GM12878 (cell line): ENCODE measurements around the gene LMF1. TPM values are rescaled to one million over a fixed set of nuclear protein-coding genes. Genes with fewer than 3 reads are reported as not detected.

Experiments
- ATAC-seq: fragments of 200-7000 bp; cut with Tn5 transposase; 3 replicates; pipeline ENCODE4 v1.9.1; 2020; ENCODE audit warnings: mild to moderate bottlenecking, moderate library complexity
- BruUV-seq: library from RNA; stranded (reverse); fragments of 400-500 nt; replicated peaks from 2 replicates; lab custom pipeline; 2021; lab: Mats Ljungman, UMichigan
- CTCF ChIA-PET: fragments of 300-600 bp; sonication (Branson Sonifier 250); formaldehyde crosslinking; extraction: SDS; loops from one replicate; lab custom pipeline; 2021; ENCODE audit warnings: inconsistent platforms; lab: Yijun Ruan, JAX
- POLR2A ChIA-PET: fragments of 350-600 bp; formaldehyde crosslinking; extraction: SDS; loops from one replicate; lab custom pipeline; 2021; ENCODE audit warnings: inconsistent platforms; lab: Charles Lee
- RAD21 ChIA-PET: fragments of 300-600 bp; sonication (Branson Sonifier 250); formaldehyde crosslinking; loops from one replicate; lab custom pipeline; 2023; ENCODE audit warnings: antibody characterized with exemption; ENCODE audit not compliant: unreplicated experiment; lab: Charles Lee
- SMC1A ChIA-PET: fragments of 300-600 bp; sonication (Branson Sonifier 250); formaldehyde crosslinking; loops from one replicate; lab custom pipeline; 2023; ENCODE audit not compliant: unreplicated experiment, uncharacterized antibody; lab: Charles Lee
- DNase-seq: peaks from one replicate; pipeline ENCODE4 v3.0.0-alpha.2; 2011; ENCODE audit warnings: low read depth, low spot score
- FAIRE-seq: peaks from 3 replicates; lab custom pipeline; 2011; peaks lifted over from hg19 to GRCh38; lab: Jason Lieb, UNC
- H2AFZ ChIP-seq: 2 replicates; pipeline ENCODE4 v1.6.0; 2011; ENCODE audit warnings: low read depth, low read length, control low read depth; ENCODE audit not compliant: control insufficient read depth
- H3K27ac ChIP-seq: 2 replicates; pipeline ENCODE4 v1.5.1; 2011; ENCODE audit warnings: control low read depth; ENCODE audit not compliant: control insufficient read depth, insufficient read depth
- H3K27me3 ChIP-seq, 2 experiments: replicated peaks in 1 of 2; 2 replicates each; pipeline versions ENCODE4 v1.6.0 to v1.6.1; 2011; ENCODE audit warnings: low read length in 1 of 2; ENCODE audit not compliant: control insufficient read depth in 2 of 2, insufficient read depth in 2 of 2
- H3K36me3 ChIP-seq, 2 experiments: 2 replicates each; pipeline ENCODE4 v1.5.1; 2011; ENCODE audit warnings: low read length in 1 of 2; ENCODE audit not compliant: control insufficient read depth in 2 of 2, insufficient read depth in 2 of 2
- H3K4me1 ChIP-seq: 2 replicates; pipeline ENCODE4 v1.6.1; 2011; ENCODE audit warnings: mild to moderate bottlenecking, low read length, moderate library complexity, mixed read lengths; ENCODE audit not compliant: control insufficient read depth, insufficient read depth
- H3K4me2 ChIP-seq: 2 replicates; pipeline ENCODE4 v1.6.0; 2011; ENCODE audit warnings: control low read depth; ENCODE audit not compliant: control insufficient read depth, insufficient read depth
- H3K4me3 ChIP-seq: fragments of 200-600 bp; sonication (generic); 2 replicates; pipeline ENCODE4 v1.5.1; 2016
- H3K79me2 ChIP-seq: 2 replicates; pipeline ENCODE4 v1.6.0; 2011; ENCODE audit warnings: low read length; ENCODE audit not compliant: control insufficient read depth, insufficient read depth
- H3K9ac ChIP-seq: 2 replicates; pipeline ENCODE4 v1.8.0; 2011; ENCODE audit warnings: low read length, control low read depth, mixed read lengths; ENCODE audit not compliant: control insufficient read depth, insufficient read depth
- H3K9me3 ChIP-seq: replicated peaks from 3 replicates; pipeline ENCODE4 v1.5.1; 2011; ENCODE audit warnings: mild to moderate bottlenecking, low read length; ENCODE audit not compliant: control insufficient read depth, insufficient read depth
- H4K20me1 ChIP-seq: 2 replicates; pipeline ENCODE4 v1.6.0; 2011; ENCODE audit not compliant: control insufficient read depth, insufficient read depth
- CTCF ChIP-seq, 3 experiments: IDR thresholded peaks in 2 of 3; conservative IDR thresholded peaks in 1 of 3; 2 replicates each; pipeline ENCODE4 v1.5.1; 2011; ENCODE audit warnings: low read depth in 3 of 3, low read length in 3 of 3, mild to moderate bottlenecking in 3 of 3, control low read depth in 2 of 3, moderate library complexity in 2 of 3, inconsistent platforms in 1 of 3, mixed read lengths in 1 of 3; ENCODE audit not compliant: control insufficient read depth in 2 of 3, insufficient read depth in 1 of 3; ENCODE audit errors: extremely low read depth in 1 of 3
- IRF4 ChIP-seq: IDR thresholded peaks from 2 replicates; pipeline ENCODE4 v1.6.1; 2011; ENCODE audit warnings: low read depth, low read length
- IRF5 ChIP-seq: fragments of 450-650 bp; IDR thresholded peaks from 2 replicates; pipeline ENCODE4 v1.6.1; 2017; ENCODE audit warnings: borderline replicate concordance
- REST ChIP-seq: IDR thresholded peaks from 2 replicates; pipeline ENCODE4 v1.6.1; 2012; ENCODE audit warnings: mild to moderate bottlenecking, low read depth, low read length
- RFX5 ChIP-seq: IDR thresholded peaks from 2 replicates; pipeline ENCODE4 v1.6.1; 2011; ENCODE audit warnings: low read depth, low read length, improper control_type of control experiment
- SKIL ChIP-seq: fragments of 450-650 bp; IDR thresholded peaks from 2 replicates; pipeline ENCODE4 v1.6.1; 2017; ENCODE audit warnings: mild to moderate bottlenecking, low read depth, inconsistent platforms; ENCODE audit not compliant: poor library complexity, severe bottlenecking
- TAF1 ChIP-seq: IDR thresholded peaks from 2 replicates; pipeline ENCODE4 v1.6.1; 2011; ENCODE audit warnings: mild to moderate bottlenecking, low read depth, low read length, borderline replicate concordance
- ZNF217 ChIP-seq: fragments of 450-650 bp; IDR thresholded peaks from 2 replicates; pipeline ENCODE4 v1.6.1; 2017; ENCODE audit warnings: antibody characterized with exemption, mild to moderate bottlenecking
- WGBS: methylation state at CpG from one replicate; pipeline ENCODE4 v1.1.6; 2016; ENCODE audit warnings: low lambda C conversion rate; ENCODE audit not compliant: insufficient replicate concordance, insufficient coverage; ENCODE audit errors: missing lambda C conversion rate; 5-methylcytosine and 5-hydroxymethylcytosine counted together
- in situ Hi-C: fragments of 300-500 bp; cut with MboI; formaldehyde crosslinking; loops from 9 replicates; pipeline ENCODE4 v1.14.3; 2018; ENCODE audit warnings: mixed read lengths
- intact Hi-C: fragments of 100-400 bp; cut with micrococcal nuclease; formaldehyde crosslinking; loops from one replicate; pipeline ENCODE4 v1.14.2; 2022; ENCODE audit not compliant: unreplicated experiment
- polyA plus RNA-seq, 11 experiments: library from polyadenylated mRNA; depleted of rRNA in 4 of 11; unstranded in 6 of 11; stranded (reverse) in 5 of 11; fragments of >200 nt; fragmentation: Nextera tagmentation in 4 of 11; fragmentation: Illumina TruSeq in 1 of 11; extraction: Ambion mirVana in 4 of 11; extraction: Trizol in 1 of 11; gene quantifications; 1 replicate in 1 of 11; 2 replicates in 10 of 11; pipeline versions ENCODE4 v1.2.1 to v1.2.3, GENCODE V29; 2011 to 2016; ENCODE audit warnings: inconsistent platforms in 2 of 11, missing spikeins in 2 of 11, low read depth in 1 of 11
- total RNA-seq, 4 experiments: library from RNA; depleted of rRNA in 3 of 4; stranded (reverse); fragments of >200 nt in 3 of 4; fragmentation: Illumina TruSeq in 1 of 4; extraction: Trizol in 1 of 4; gene quantifications; 2 replicates each; pipeline versions ENCODE4 v1.2.1 to v1.2.3, GENCODE V29; 2013 to 2021

Gene LMF1
- total and polyA plus RNA-seq, 10 of the 15 experiments (the other 5 are each of a cell fraction or from before 2014, with no cell fraction given) = 0.18 to 3.2 (median 1.4) TPM; not detected in 1

- no peak for TF ChIP-seq REST
- TF ChIP-seq IRF5 = no peak
- TF ChIP-seq ZNF217 = no peak
- no peak for TF ChIP-seq IRF4
These were observed 46.7 kb downstream of the LMF1 start (continued) for GRCh38 chr16:924063-924462.

GRCh38 chr16:923184-923583 lies 47.6 kb downstream of the LMF1 start:
- in situ Hi-C loops = no loop called here
- intact Hi-C loops = no loop called here
- FAIRE-seq (no peak), DNase-seq (no peak), ATAC-seq (no peak)
- Histone ChIP-seq H3K4me2 (no peak overlapping the region), H3K4me1 (no peaks in the 10 kb centered on the region), H3K27ac (no peak overlapping the region), H3K27me3 (no peaks in the 10 kb centered on the region), H3K36me3 (no peaks in the 10 kb centered on the region), H3K79me2 (no peaks in the 10 kb centered on the region), H3K4me3 (no peak overlapping the region), H3K9ac (no peak overlapping the region), H3K9me3 (peaks cover 4% of the 10 kb centered on the region; the same call in 1 of the 3 replicates), H4K20me1 (no peaks in the 10 kb centered on the region), H2AFZ (no peak overlapping the region)
- BruUV-seq = no TSS peak
- CTCF ChIA-PET = no interaction called here
- SMC1A ChIA-PET = no interaction called here
- 81% methylated on average over 9 of the region's 9 CpGs for WGBS
- RAD21 ChIA-PET = no interaction called here
- POLR2A ChIA-PET = no interaction called here
- no peak for TF ChIP-seq SKIL
- no peak for TF ChIP-seq CTCF (IDR thresholded peaks at IDR 0.05 in 2 of 3, conservative IDR thresholded peaks at IDR 0.05 in 1 of 3; ENCODE audit: control insufficient read depth in 2 of 3, extremely low read depth in 1 of 3, insufficient read depth in 1 of 3, low read depth in 3 of 3, low read length in 3 of 3)
- no peak for TF ChIP-seq RFX5
- TF ChIP-seq TAF1 = no peak
